ENCODE measurements around the gene VNN1. TPM values are rescaled to one million over a fixed set of nuclear protein-coding genes. Genes with fewer than 3 reads are reported as not detected.

VNN1 gene
- total and polyA plus RNA-seq, 2 donors (not counting 3 experiments of a cell fraction or from before 2014, with no cell fraction given), result not detected

DNA sequence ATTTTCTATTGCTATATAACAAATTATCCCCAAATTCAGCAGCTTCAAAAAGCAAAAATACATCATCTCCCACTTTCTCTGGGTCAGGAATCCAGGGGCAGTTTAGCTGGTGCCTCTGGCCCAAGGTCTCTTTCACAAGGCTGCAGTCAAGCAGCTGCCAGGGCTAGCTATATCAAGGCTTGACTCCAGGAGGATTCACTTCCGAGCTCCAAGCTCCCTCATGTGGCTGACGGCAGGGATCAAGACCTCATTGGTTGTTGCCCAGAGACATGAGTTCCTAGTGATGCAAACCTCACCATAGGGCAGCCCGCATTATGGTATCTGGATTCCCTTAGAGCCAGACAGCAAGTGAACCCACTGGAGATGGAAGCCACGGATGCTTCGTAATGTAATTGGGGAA, 1.3 kb upstream of the VNN1 start:
- Histone ChIP-seq H3K4me1 (ENCODE audit: control insufficient read depth, extremely low read depth, insufficient read depth, low read length) (no peaks in the 10 kb centered on the region), H3K36me3 (ENCODE audit: control insufficient read depth in 2 of 2, extremely low read depth in 1 of 2, insufficient read depth in 2 of 2, low read length in 2 of 2) (no peaks in the 10 kb centered on the region), H3K4me2 (ENCODE audit: insufficient read depth, low read length) (no peak overlapping the region), H3K79me2 (ENCODE audit: control insufficient read depth, insufficient read depth, low read length) (no peaks in the 10 kb centered on the region), H3K27me3 (ENCODE audit: control insufficient read depth in 2 of 2, insufficient read depth in 2 of 2, low read length in 2 of 2) (no peaks in the 10 kb centered on the region), H3K9ac (replicated peaks; ENCODE audit: extremely low read depth, insufficient read depth, low read length) (no peak overlapping the region), H3K9me3 (replicated peaks; ENCODE audit: control insufficient read depth, insufficient read depth, low read length) (no peaks in the 10 kb centered on the region), H3K27ac (ENCODE audit: insufficient read depth, low read depth, low read length) (no peak overlapping the region), H2AFZ (ENCODE audit: low read depth, low read length) (no peak overlapping the region), H4K20me1 (replicated peaks; ENCODE audit: control insufficient read depth, extremely low read depth, insufficient read depth, low read length) (no peaks in the 10 kb centered on the region), H3K9me1 (replicated peaks; ENCODE audit: control insufficient read depth, extremely low read depth, insufficient read depth, low read length) (no peaks in the 10 kb centered on the region), H3K4me3 (replicated peaks in 1 of 3; ENCODE audit: insufficient read depth in 1 of 3, low read depth in 1 of 3, low read length in 3 of 3) (no peak overlapping the region)
- dilution Hi-C loops (cut with MboI; ENCODE audit: extremely low pct_ligation_motif_present, low sequenced_read_pairs) (no loop called here), intact Hi-C loops (cut with micrococcal nuclease) (loop anchor here (1.0 kb wide), 1 partner anchor 46 kb away; no protein-coding TSS in a partner anchor)
- FAIRE-seq (no peak), DNase-seq (ENCODE audit: low read depth, low spot score) (peak; percentile 32)
- POLR2A ChIA-PET, result no interaction called here
- TF ChIP-seq MYC (IDR thresholded peaks at IDR 0.05; ENCODE audit: low read depth, low read length) (no peak), JUN (IDR thresholded peaks at IDR 0.05; ENCODE audit: borderline replicate concordance, insufficient read depth, insufficient read length, low read depth) (no peak), GATA2 (IDR thresholded peaks at IDR 0.05; ENCODE audit: insufficient read depth, insufficient read length, low read depth, low read length) (no peak)
- TF ChIP-seq, protein P1, sequence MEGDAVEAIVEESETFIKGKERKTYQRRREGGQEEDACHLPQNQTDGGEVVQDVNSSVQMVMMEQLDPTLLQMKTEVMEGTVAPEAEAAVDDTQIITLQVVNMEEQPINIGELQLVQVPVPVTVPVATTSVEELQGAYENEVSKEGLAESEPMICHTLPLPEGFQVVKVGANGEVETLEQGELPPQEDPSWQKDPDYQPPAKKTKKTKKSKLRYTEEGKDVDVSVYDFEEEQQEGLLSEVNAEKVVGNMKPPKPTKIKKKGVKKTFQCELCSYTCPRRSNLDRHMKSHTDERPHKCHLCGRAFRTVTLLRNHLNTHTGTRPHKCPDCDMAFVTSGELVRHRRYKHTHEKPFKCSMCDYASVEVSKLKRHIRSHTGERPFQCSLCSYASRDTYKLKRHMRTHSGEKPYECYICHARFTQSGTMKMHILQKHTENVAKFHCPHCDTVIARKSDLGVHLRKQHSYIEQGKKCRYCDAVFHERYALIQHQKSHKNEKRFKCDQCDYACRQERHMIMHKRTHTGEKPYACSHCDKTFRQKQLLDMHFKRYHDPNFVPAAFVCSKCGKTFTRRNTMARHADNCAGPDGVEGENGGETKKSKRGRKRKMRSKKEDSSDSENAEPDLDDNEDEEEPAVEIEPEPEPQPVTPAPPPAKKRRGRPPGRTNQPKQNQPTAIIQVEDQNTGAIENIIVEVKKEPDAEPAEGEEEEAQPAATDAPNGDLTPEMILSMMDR (IDR thresholded peaks at IDR 0.05; ENCODE audit: extremely low read depth in 1 of 2, insufficient read depth in 1 of 2, low read depth in 1 of 2, low read length in 2 of 2), result peak in 1 of 2 donors; percentile 18
- CTCF ChIA-PET, result interaction anchor here (0.6 to 2.3 kb wide), 13 partner anchors 9 to 435 kb away, joined by 3 to 49 read pairs (median 6); partner anchors contain the start of gene SLC18B1
- no TSS peak for BruUV-seq (replicated peaks)

DNA sequence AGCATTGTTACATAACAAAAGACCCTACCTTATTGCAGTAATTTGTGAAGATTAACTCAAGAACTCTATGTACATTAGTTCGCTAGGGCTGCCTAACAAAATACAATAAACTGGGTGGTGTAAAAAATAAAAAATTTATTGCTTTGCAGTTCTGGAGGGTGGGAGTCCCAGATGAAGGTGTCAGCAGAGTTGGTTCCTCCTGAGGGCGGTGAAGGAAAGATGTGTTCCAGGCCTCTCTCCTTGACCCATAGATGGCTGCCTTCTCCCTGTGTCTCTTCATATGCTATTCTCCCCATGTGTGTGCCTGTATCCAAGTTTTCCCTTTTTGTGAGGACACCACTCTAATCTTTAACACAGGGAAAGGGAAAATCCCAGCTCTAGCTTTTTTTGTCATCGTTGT, 305 bp upstream of the VNN1 start:
- Histone ChIP-seq H3K27ac (ENCODE audit: insufficient read depth, low read depth, low read length) (no peak overlapping the region), H3K4me2 (ENCODE audit: insufficient read depth, low read length) (no peak overlapping the region), H2AFZ (ENCODE audit: low read depth, low read length) (no peak overlapping the region), H4K20me1 (replicated peaks; ENCODE audit: control insufficient read depth, extremely low read depth, insufficient read depth, low read length) (no peaks in the 10 kb centered on the region), H3K9me3 (replicated peaks; ENCODE audit: control insufficient read depth, insufficient read depth, low read length) (no peaks in the 10 kb centered on the region), H3K4me3 (replicated peaks in 1 of 3; ENCODE audit: insufficient read depth in 1 of 3, low read depth in 1 of 3, low read length in 3 of 3) (no peak overlapping the region), H3K9me1 (replicated peaks; ENCODE audit: control insufficient read depth, extremely low read depth, insufficient read depth, low read length) (no peaks in the 10 kb centered on the region), H3K27me3 (ENCODE audit: control insufficient read depth in 2 of 2, insufficient read depth in 2 of 2, low read length in 2 of 2) (no peaks in the 10 kb centered on the region), H3K4me1 (ENCODE audit: control insufficient read depth, extremely low read depth, insufficient read depth, low read length) (no peaks in the 10 kb centered on the region), H3K9ac (replicated peaks; ENCODE audit: extremely low read depth, insufficient read depth, low read length) (no peak overlapping the region), H3K36me3 (ENCODE audit: control insufficient read depth in 2 of 2, extremely low read depth in 1 of 2, insufficient read depth in 2 of 2, low read length in 2 of 2) (no peaks in the 10 kb centered on the region), H3K79me2 (ENCODE audit: control insufficient read depth, insufficient read depth, low read length) (no peaks in the 10 kb centered on the region)
- POLR2A ChIA-PET, result no interaction called here
- intact Hi-C loops (cut with micrococcal nuclease), result no loop called here
- FAIRE-seq, result no peak
- CTCF ChIA-PET, result interaction anchor here (1.1 kb wide), 1 partner anchor 47 kb away, joined by 4 read pairs; no protein-coding TSS in a partner anchor
- BruUV-seq (replicated peaks), result no TSS peak
- dilution Hi-C loops (cut with MboI; ENCODE audit: extremely low pct_ligation_motif_present, low sequenced_read_pairs), result no loop called here
- DNase-seq (ENCODE audit: low read depth, low spot score), result no peak
- no peak for TF ChIP-seq EZH2 (IDR thresholded peaks at IDR 0.05; ENCODE audit: borderline replicate concordance, low read depth, low read length, severe bottlenecking)
- no peak for TF ChIP-seq MYC (IDR thresholded peaks at IDR 0.05; ENCODE audit: low read depth, low read length)
- TF ChIP-seq, protein P2, sequence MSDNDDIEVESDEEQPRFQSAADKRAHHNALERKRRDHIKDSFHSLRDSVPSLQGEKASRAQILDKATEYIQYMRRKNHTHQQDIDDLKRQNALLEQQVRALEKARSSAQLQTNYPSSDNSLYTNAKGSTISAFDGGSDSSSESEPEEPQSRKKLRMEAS (IDR thresholded peaks at IDR 0.05; ENCODE audit: insufficient read depth, insufficient read length), result no peak
- no peak for TF ChIP-seq POLR2A (IDR thresholded peaks at IDR 0.05; ENCODE audit: low read depth, low read length)
- TF ChIP-seq, protein P1 (IDR thresholded peaks at IDR 0.05; ENCODE audit: extremely low read depth in 1 of 2, insufficient read depth in 1 of 2, low read depth in 1 of 2, low read length in 2 of 2), result no peak
- TF ChIP-seq GATA2 (IDR thresholded peaks at IDR 0.05; ENCODE audit: insufficient read depth, insufficient read length, low read depth, low read length), result no peak
- TF ChIP-seq POLR2AphosphoS5 (IDR thresholded peaks at IDR 0.05; ENCODE audit: insufficient read depth, low read depth, low read length), result no peak
- TF ChIP-seq JUN (IDR thresholded peaks at IDR 0.05; ENCODE audit: borderline replicate concordance, insufficient read depth, insufficient read length, low read depth), result no peak
- no peak for TF ChIP-seq FOS (IDR thresholded peaks at IDR 0.05; ENCODE audit: borderline replicate concordance, insufficient read depth, low read length)

Data from endothelial cell of umbilical vein (primary cell).